Stimulated activated CD4-positive, alpha-beta T cell treated with anti-CD3 and anti-CD28 coated beads, Interleukin-2, amount 100 ng/mL, for 48 hours (primary cell): Measurements from ENCODE around the gene GRIN3A.

Experiments
- DNase-seq, 2 donors: peaks; one replicate each; pipeline ENCODE4 v3.0.0-alpha.2; 2020

GRIN3A gene

GRCh38 chr9:101702257-101702656, 36.2 kb downstream of the GRIN3A start:
- no peak for DNase-seq

GRCh38 chr9:101693546-101694336, 44.7 kb downstream of the GRIN3A start:
- no peak for DNase-seq

GRCh38 chr9:101691657-101692056, 46.8 kb downstream of the GRIN3A start:
- no peak for DNase-seq

- DNase-seq, result no peak
Measured at GRCh38 chr9:101689039-101689438, 49.4 kb downstream of the GRIN3A start.

GRCh38 chr9:101684665-101685064, 53.8 kb downstream of the GRIN3A start:
- DNase-seq, result no peak

- no peak for DNase-seq
Measured at GRCh38 chr9:101683236-101683635, 55.2 kb downstream of the GRIN3A start.

GRCh38 chr9:101677861-101678260, 60.6 kb downstream of the GRIN3A start:
- DNase-seq, result no peak

GRCh38 chr9:101675341-101675740, 63.1 kb downstream of the GRIN3A start:
- no peak for DNase-seq

GRCh38 chr9:101674165-101674564, 64.3 kb downstream of the GRIN3A start:
- DNase-seq, result no peak

- DNase-seq, result no peak
Measured at GRCh38 chr9:101673642-101674041, 64.8 kb downstream of the GRIN3A start.

- DNase-seq, result no peak
Measured at GRCh38 chr9:101671567-101671966, 66.9 kb downstream of the GRIN3A start.

GRCh38 chr9:101668421-101668820, 70.0 kb downstream of the GRIN3A start:
- DNase-seq, result no peak

GRCh38 chr9:101664453-101664852, 74.0 kb downstream of the GRIN3A start:
- DNase-seq, result no peak

GRCh38 chr9:101652601-101653175, 85.8 kb downstream of the GRIN3A start:
- no peak for DNase-seq

- no peak for DNase-seq
Measured at GRCh38 chr9:101650142-101650541, 88.3 kb downstream of the GRIN3A start.

GRCh38 chr9:101648493-101648892, 90.0 kb downstream of the GRIN3A start:
- DNase-seq, result no peak

GRCh38 chr9:101639785-101640665, 98.4 kb downstream of the GRIN3A start:
- no peak for DNase-seq

GRCh38 chr9:101639311-101639710, 99.1 kb downstream of the GRIN3A start:
- no peak for DNase-seq

GRCh38 chr9:101636247-101636646, 102.2 kb downstream of the GRIN3A start:
- no peak for DNase-seq

- DNase-seq, result no peak
Measured at GRCh38 chr9:101635473-101635872, 103.0 kb downstream of the GRIN3A start.

- DNase-seq, result no peak
Measured at GRCh38 chr9:101634741-101635409, 103.6 kb downstream of the GRIN3A start.

- DNase-seq, result no peak
Measured at GRCh38 chr9:101632611-101633010, 105.8 kb downstream of the GRIN3A start.

GRCh38 chr9:101631892-101632291, 106.6 kb downstream of the GRIN3A start:
- DNase-seq, result no peak
